HCT116 (cell line): ENCODE results near the gene TPRG1. TPM values are rescaled to one million over a fixed set of nuclear protein-coding genes. Genes with fewer than 3 reads are reported as not detected.

ENCODE experiments used
- ATAC-seq: fragments of 200-7000 bp; cut with Tn5 transposase; 2 replicates; pipeline ENCODE4 v1.9.1; 2020; ENCODE audit warnings: mild to moderate bottlenecking, moderate library complexity
- BruUV-seq: library from RNA; stranded (reverse); fragments of 400-500 nt; replicated peaks from 2 replicates; lab custom pipeline; 2021; lab: Mats Ljungman, UMichigan
- CTCF ChIA-PET: fragments of 300-600 bp; sonication (Branson Sonifier 250); formaldehyde crosslinking; loops from one replicate; lab custom pipeline; 2021; ENCODE audit warnings: antibody characterized with exemption; lab: Charles Lee
- POLR2A ChIA-PET: fragments of 300-600, 350-600 bp; sonication (Branson Sonifier 250); formaldehyde crosslinking; loops from one replicate; lab custom pipeline; 2021; ENCODE audit warnings: antibody characterized with exemption; lab: Charles Lee
- RAD21 ChIA-PET, 2 experiments: fragments of 300-600 bp; sonication (Branson Sonifier 250); formaldehyde crosslinking; loops; one replicate each; lab custom pipeline; 2023; ENCODE audit warnings: low total read pairs in 2 of 2; ENCODE audit not compliant: uncharacterized antibody in 2 of 2, unreplicated experiment in 2 of 2, low non-redundant PET in 1 of 2; lab: Charles Lee
- DNase-seq: peaks from one replicate; pipeline ENCODE4 v3.0.0-alpha.2; 2010; ENCODE audit warnings: low read depth, low spot score
- H2AFZ ChIP-seq: fragments of 200-600 bp; shearing (Covaris generic), sonication (generic); 2 replicates; pipeline ENCODE4 v1.6.1; 2017; ENCODE audit warnings: low read depth, mixed run types, mixed read lengths, antibody characterized with exemption, low read length; ENCODE audit not compliant: poor library complexity, severe bottlenecking
- H3K27ac ChIP-seq: 2 replicates; pipeline ENCODE4 v1.5.1; 2012; ENCODE audit warnings: low read depth, low read length
- H3K27me3 ChIP-seq: fragments of 200-600 bp; sonication (generic); 2 replicates; pipeline ENCODE4 v1.6.1; 2016; ENCODE audit warnings: mixed run types, low read length, mixed read lengths; ENCODE audit not compliant: insufficient read depth
- H3K36me3 ChIP-seq, 2 experiments: fragments of 200-500 bp in 1 of 2; fragments of 200-600 bp in 1 of 2; sonication (Bioruptor generic) in 1 of 2; sonication (generic) in 1 of 2; 2 replicates each; pipeline versions ENCODE4 v1.5.1 to v1.6.1; 2014 to 2016; ENCODE audit warnings: low read length in 2 of 2, inconsistent platforms in 1 of 2, mixed read lengths in 1 of 2, mixed run types in 1 of 2; ENCODE audit not compliant: insufficient read depth in 2 of 2, control insufficient read depth in 1 of 2
- H3K4me1 ChIP-seq, 2 experiments: fragments of 200-600 bp in 1 of 2; sonication (generic) in 1 of 2; 2 replicates each; pipeline versions ENCODE4 v1.5.1 to v1.6.1; 2012 to 2017; ENCODE audit warnings: low read length in 2 of 2, inconsistent platforms in 1 of 2, mild to moderate bottlenecking in 1 of 2, mixed read lengths in 1 of 2, mixed run types in 1 of 2, moderate library complexity in 1 of 2; ENCODE audit not compliant: insufficient read depth in 2 of 2, control insufficient read depth in 1 of 2
- H3K4me2 ChIP-seq: fragments of 200-600 bp; sonication (generic); 2 replicates; pipeline ENCODE4 v1.6.1; 2017; ENCODE audit warnings: mixed run types, low read length, mixed read lengths
- H3K4me3 ChIP-seq, 2 experiments: fragments of 200-600 bp in 1 of 2; sonication (generic) in 1 of 2; replicated peaks in 1 of 2; 2 replicates each; pipeline ENCODE4 v1.5.1; 2011 to 2016; ENCODE audit warnings: low read length in 2 of 2, control low read depth in 1 of 2, low read depth in 1 of 2, mild to moderate bottlenecking in 1 of 2, mixed read lengths in 1 of 2, mixed run types in 1 of 2
- H3K79me2 ChIP-seq: fragments of 200-600 bp; sonication (generic); 2 replicates; pipeline ENCODE4 v1.6.1; 2017; ENCODE audit warnings: mild to moderate bottlenecking, mixed run types, low read length, moderate library complexity, mixed read lengths; ENCODE audit not compliant: insufficient read depth
- H3K9ac ChIP-seq: fragments of 200-600 bp; sonication (generic); 2 replicates; pipeline ENCODE4 v1.6.1; 2016; ENCODE audit warnings: low read length, mixed read lengths
- H3K9me2 ChIP-seq: fragments of 200-600 bp; sonication (generic), shearing (Covaris generic); 2 replicates; pipeline ENCODE4 v1.6.1; 2017; ENCODE audit warnings: mixed run types, mild to moderate bottlenecking, moderate library complexity; ENCODE audit not compliant: insufficient read depth
- H3K9me3 ChIP-seq, 2 experiments: fragments of 200-500 bp in 1 of 2; fragments of 200-600 bp in 1 of 2; sonication (Bioruptor generic) in 1 of 2; sonication (generic) in 1 of 2; 2 replicates each; pipeline ENCODE4 v1.6.1; 2014 to 2017; ENCODE audit warnings: low read length in 2 of 2, mixed read lengths in 2 of 2, inconsistent platforms in 1 of 2, low read depth in 1 of 2, mild to moderate bottlenecking in 1 of 2, mixed run types in 1 of 2, moderate library complexity in 1 of 2; ENCODE audit not compliant: control insufficient read depth in 1 of 2, insufficient read depth in 1 of 2
- H4K20me1 ChIP-seq: fragments of 200-600 bp; sonication (generic), shearing (Covaris generic); 2 replicates; pipeline ENCODE4 v1.6.1; 2017; ENCODE audit warnings: mixed run types, mild to moderate bottlenecking, moderate library complexity; ENCODE audit not compliant: insufficient read depth
- ATF3 ChIP-seq: IDR thresholded peaks from 2 replicates; pipeline ENCODE4 v1.6.1; 2012
- CTCF ChIP-seq, 3 experiments: fragments of 200-600 bp in 1 of 3; sonication (generic) in 1 of 3; IDR thresholded peaks in 2 of 3; conservative IDR thresholded peaks in 1 of 3; 2 replicates each; pipeline ENCODE4 v1.5.1; 2012 to 2017; ENCODE audit warnings: low read depth in 2 of 3, low read length in 2 of 3, antibody characterized with exemption in 1 of 3, borderline replicate concordance in 1 of 3, control low read depth in 1 of 3, mild to moderate bottlenecking in 1 of 3, mixed read lengths in 1 of 3, mixed run types in 1 of 3, moderate library complexity in 1 of 3; ENCODE audit not compliant: insufficient read depth in 1 of 3
- ELF1 ChIP-seq: IDR thresholded peaks from 2 replicates; pipeline ENCODE4 v1.6.1; 2012; ENCODE audit warnings: low read depth, borderline replicate concordance
- JUND ChIP-seq: IDR thresholded peaks from 2 replicates; pipeline ENCODE4 v1.6.1; 2012
- SIN3A ChIP-seq: IDR thresholded peaks from 2 replicates; pipeline ENCODE4 v1.6.1; 2012; ENCODE audit warnings: low read depth
- SP1 ChIP-seq: IDR thresholded peaks from 2 replicates; pipeline ENCODE4 v1.6.1; 2012; ENCODE audit warnings: low read depth
- TCF7L2 ChIP-seq: IDR thresholded peaks from 2 replicates; pipeline ENCODE4 v1.7.0; 2011; ENCODE audit warnings: borderline replicate concordance, inconsistent platforms; ENCODE audit not compliant: insufficient read depth, insufficient read length; ENCODE audit errors: extremely low read depth
- YY1 ChIP-seq: IDR thresholded peaks from 2 replicates; pipeline ENCODE4 v1.6.1; 2011; ENCODE audit warnings: low read length, low read depth, moderate library complexity, mild to moderate bottlenecking; ENCODE audit not compliant: insufficient replicate concordance; ENCODE audit errors: extremely low read depth
- intact Hi-C: fragments of 100-400 bp; cut with micrococcal nuclease; formaldehyde crosslinking; loops from 2 replicates; pipeline ENCODE4 v1.10.0; 2022
- total RNA-seq: library from RNA; stranded (reverse); gene quantifications from one replicate; pipeline ENCODE4 v1.2.1, GENCODE V29; 2021; ENCODE audit not compliant: unreplicated experiment

Gene TPRG1
- total RNA-seq, 1 experiment from 2014 or later = 2.8 TPM

GRCh38 chr3:189132839-189133238, 38.9 kb upstream of the TPRG1 start (continued):
- no peak for TF ChIP-seq CTCF (IDR thresholded peaks at IDR 0.05 in 2 of 3, conservative IDR thresholded peaks at IDR 0.05 in 1 of 3; ENCODE audit: borderline replicate concordance in 1 of 3, insufficient read depth in 1 of 3, low read depth in 2 of 3, low read length in 2 of 3)
- TF ChIP-seq JUND = no peak
- TF ChIP-seq SIN3A = no peak

GRCh38 chr3:189133768-189134167, 38.0 kb upstream of the TPRG1 start:
- intact Hi-C loops = no loop called here
- no peaks in the 10 kb centered on the region for H3K9me3 ChIP-seq
- no peaks in the 10 kb centered on the region for H3K27me3 ChIP-seq
- H3K9ac ChIP-seq = no peak overlapping the region
- no peak overlapping the region for H2AFZ ChIP-seq
- no peak for DNase-seq
- RAD21 ChIA-PET = no interaction called here
- H3K27ac ChIP-seq = no peak overlapping the region
- H3K9me2 ChIP-seq = no peaks in the 10 kb centered on the region
- H3K79me2 ChIP-seq = no peaks in the 10 kb centered on the region
- no peak overlapping the region for H3K4me2 ChIP-seq
- ATAC-seq = no peak
- no peaks in the 10 kb centered on the region for H3K36me3 ChIP-seq
- POLR2A ChIA-PET = no interaction called here
- no peaks in the 10 kb centered on the region for H4K20me1 ChIP-seq
- no peak for TF ChIP-seq TCF7L2
- TF ChIP-seq YY1 = no peak
- TF ChIP-seq ELF1 = no peak
- TF ChIP-seq SP1 = no peak
- no peak for TF ChIP-seq ATF3
- CTCF ChIA-PET = no interaction called here
- BruUV-seq = no TSS peak
- H3K4me3 ChIP-seq = no peak overlapping the region
- H3K4me1 ChIP-seq = peaks cover 26 to 29% of the 10 kb centered on the region in 2 experiments
